ENCODE measurements around the gene SEMA6A. TPM values are rescaled to one million over a fixed set of nuclear protein-coding genes. Genes with fewer than 3 reads are reported as not detected.

SEMA6A gene
- total RNA-seq, 2 donors from 2014 or later = 79.6 to 328 TPM

- Mint-ChIP-seq H3K36me3 (ENCODE audit: low read depth) (peaks cover 24% of the 10 kb centered on the region), H3K9me3 (no peaks in the 10 kb centered on the region), H3K27ac (peak overlapping the region; percentile 96), H3K4me1 (peaks cover 28% of the 10 kb centered on the region), H3K27me3 (ENCODE audit: insufficient read depth) (no peaks in the 10 kb centered on the region), H3K4me3 (peak overlapping the region; percentile 100)
- peak overlapping the region; percentile 72 for H3K9ac ChIP-seq (ENCODE audit: extremely low read depth, low read length, poor library complexity, severe bottlenecking)
- H3K4me3 ChIP-seq (ENCODE audit: low read length) = peak overlapping the region; percentile 94
- H3K36me3 ChIP-seq (ENCODE audit: control insufficient read depth, insufficient read depth, low read length) = no peaks in the 10 kb centered on the region
- WGBS, 2 experiments (ENCODE audit: insufficient coverage in 1 of 2, insufficient read length in 1 of 2) = 0% methylated on average over 25 to 54 of the region's 54 CpGs
- TF ChIP-seq, protein P1, sequence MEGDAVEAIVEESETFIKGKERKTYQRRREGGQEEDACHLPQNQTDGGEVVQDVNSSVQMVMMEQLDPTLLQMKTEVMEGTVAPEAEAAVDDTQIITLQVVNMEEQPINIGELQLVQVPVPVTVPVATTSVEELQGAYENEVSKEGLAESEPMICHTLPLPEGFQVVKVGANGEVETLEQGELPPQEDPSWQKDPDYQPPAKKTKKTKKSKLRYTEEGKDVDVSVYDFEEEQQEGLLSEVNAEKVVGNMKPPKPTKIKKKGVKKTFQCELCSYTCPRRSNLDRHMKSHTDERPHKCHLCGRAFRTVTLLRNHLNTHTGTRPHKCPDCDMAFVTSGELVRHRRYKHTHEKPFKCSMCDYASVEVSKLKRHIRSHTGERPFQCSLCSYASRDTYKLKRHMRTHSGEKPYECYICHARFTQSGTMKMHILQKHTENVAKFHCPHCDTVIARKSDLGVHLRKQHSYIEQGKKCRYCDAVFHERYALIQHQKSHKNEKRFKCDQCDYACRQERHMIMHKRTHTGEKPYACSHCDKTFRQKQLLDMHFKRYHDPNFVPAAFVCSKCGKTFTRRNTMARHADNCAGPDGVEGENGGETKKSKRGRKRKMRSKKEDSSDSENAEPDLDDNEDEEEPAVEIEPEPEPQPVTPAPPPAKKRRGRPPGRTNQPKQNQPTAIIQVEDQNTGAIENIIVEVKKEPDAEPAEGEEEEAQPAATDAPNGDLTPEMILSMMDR (conservative IDR thresholded peaks at IDR 0.05) = no peak
- H3K27me3 ChIP-seq (ENCODE audit: control insufficient read depth, insufficient read depth, low read length, poor library complexity, severe bottlenecking) = no peaks in the 10 kb centered on the region
- H3K9me3 ChIP-seq (ENCODE audit: control insufficient read depth, low read length) = no peaks in the 10 kb centered on the region
- no peaks in the 10 kb centered on the region for H3K4me1 ChIP-seq (ENCODE audit: control insufficient read depth, insufficient read depth, low read length)
- peak; percentile 77 for DNase-seq
- peak overlapping the region; percentile 75 for H3K27ac ChIP-seq (ENCODE audit: low read depth, low read length)
Measured at GRCh38 chr5:116572350-116573278, 2.0 kb downstream of the SEMA6A start.

- Histone ChIP-seq H3K9me3 (ENCODE audit: control insufficient read depth, low read length) (no peaks in the 10 kb centered on the region), H3K9ac (ENCODE audit: extremely low read depth, low read length, poor library complexity, severe bottlenecking) (peak overlapping the region; percentile 72), H3K27ac (ENCODE audit: low read depth, low read length) (no peak overlapping the region), H3K36me3 (ENCODE audit: control insufficient read depth, insufficient read depth, low read length) (no peaks in the 10 kb centered on the region), H3K4me1 (ENCODE audit: control insufficient read depth, insufficient read depth, low read length) (no peaks in the 10 kb centered on the region), H3K27me3 (ENCODE audit: control insufficient read depth, insufficient read depth, low read length, poor library complexity, severe bottlenecking) (no peaks in the 10 kb centered on the region), H3K4me3 (ENCODE audit: low read length) (peak overlapping the region; percentile 94)
- Mint-ChIP-seq H3K9me3 (no peaks in the 10 kb centered on the region), H3K36me3 (ENCODE audit: low read depth) (peaks cover 26% of the 10 kb centered on the region), H3K4me1 (peaks cover 35% of the 10 kb centered on the region), H3K27ac (peak overlapping the region; percentile 96), H3K4me3 (peak overlapping the region; percentile 100), H3K27me3 (ENCODE audit: insufficient read depth) (no peaks in the 10 kb centered on the region)
- TF ChIP-seq, protein P1 (conservative IDR thresholded peaks at IDR 0.05) = peak; percentile 60
- peak; percentile 59 for DNase-seq
- 0 to 1% methylated on average over 12 to 17 of the region's 17 CpGs for WGBS, 2 experiments (ENCODE audit: insufficient coverage in 1 of 2, insufficient read length in 1 of 2)
Measured at GRCh38 chr5:116571568-116572349, 2.9 kb downstream of the SEMA6A start.

- peak overlapping the region; percentile 100 for H3K4me3 Mint-ChIP-seq
- no peaks in the 10 kb centered on the region for H3K36me3 ChIP-seq (ENCODE audit: control insufficient read depth, insufficient read depth, low read length)
- H3K27me3 ChIP-seq (ENCODE audit: control insufficient read depth, insufficient read depth, low read length, poor library complexity, severe bottlenecking) = no peaks in the 10 kb centered on the region
- H3K27ac Mint-ChIP-seq = no peak overlapping the region
- no peaks in the 10 kb centered on the region for H3K9me3 ChIP-seq (ENCODE audit: control insufficient read depth, low read length)
- H3K9me3 Mint-ChIP-seq = no peaks in the 10 kb centered on the region
- H3K27me3 Mint-ChIP-seq (ENCODE audit: insufficient read depth) = no peaks in the 10 kb centered on the region
- H3K27ac ChIP-seq (ENCODE audit: low read depth, low read length) = no peak overlapping the region
- 51 to 70% methylated on average over 2 to 3 of the region's 4 CpGs for WGBS, 2 experiments (ENCODE audit: insufficient coverage in 1 of 2, insufficient read length in 1 of 2)
- peak overlapping the region; percentile 94 for H3K4me3 ChIP-seq (ENCODE audit: low read length)
- TF ChIP-seq, protein P1 (conservative IDR thresholded peaks at IDR 0.05) = no peak
- H3K9ac ChIP-seq (ENCODE audit: extremely low read depth, low read length, poor library complexity, severe bottlenecking) = no peak overlapping the region
- DNase-seq = peak; percentile 49
- peaks cover 53% of the 10 kb centered on the region for H3K4me1 Mint-ChIP-seq
- peaks cover 11% of the 10 kb centered on the region for H3K4me1 ChIP-seq (ENCODE audit: control insufficient read depth, insufficient read depth, low read length)
- H3K36me3 Mint-ChIP-seq (ENCODE audit: low read depth) = peaks cover 26% of the 10 kb centered on the region
Measured at GRCh38 chr5:116569999-116570398, 4.6 kb downstream of the SEMA6A start.
